Measurements from ENCODE around the gene CALML4. TPM values are rescaled to one million over a fixed set of nuclear protein-coding genes. Genes with fewer than 3 reads are reported as not detected.
A peak's percentile ranks its signal among the peaks of the same experiment; 100 is the strongest.

Gene CALML4
- total RNA-seq, 2 experiments from 2014 or later, result 6.9 to 7.3 TPM

DNA sequence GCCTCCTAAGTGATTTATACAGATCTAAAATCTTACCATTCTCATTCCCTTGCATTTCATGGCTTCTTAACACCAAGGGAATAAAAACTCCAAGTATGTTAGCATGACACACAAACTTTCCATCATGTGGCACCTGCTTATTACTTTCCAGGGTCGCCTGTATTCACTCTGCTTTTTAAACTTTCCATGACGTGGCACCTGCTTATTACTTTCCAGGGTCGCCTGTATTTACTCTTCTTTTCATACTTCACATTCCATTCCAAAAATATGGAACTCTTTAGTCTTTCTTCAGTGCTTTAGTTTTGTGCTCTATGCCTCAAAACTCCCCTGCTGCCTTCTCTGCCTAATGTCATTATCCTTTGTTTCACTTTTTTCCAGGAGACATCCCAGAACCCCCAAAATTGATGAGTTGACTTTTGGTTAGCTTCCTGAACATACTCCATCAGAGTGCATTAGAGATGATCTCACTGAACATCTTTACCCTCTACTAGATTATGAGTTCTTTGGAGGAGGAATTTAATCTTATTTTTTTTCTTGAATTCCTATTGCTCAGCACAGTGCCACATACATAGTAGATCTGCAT lies 47.0 kb downstream of the CALML4 start:
- ChIA-PET CTCF (no interaction called here), POLR2A (no interaction called here)
- DNase-seq, result no peak

DNA sequence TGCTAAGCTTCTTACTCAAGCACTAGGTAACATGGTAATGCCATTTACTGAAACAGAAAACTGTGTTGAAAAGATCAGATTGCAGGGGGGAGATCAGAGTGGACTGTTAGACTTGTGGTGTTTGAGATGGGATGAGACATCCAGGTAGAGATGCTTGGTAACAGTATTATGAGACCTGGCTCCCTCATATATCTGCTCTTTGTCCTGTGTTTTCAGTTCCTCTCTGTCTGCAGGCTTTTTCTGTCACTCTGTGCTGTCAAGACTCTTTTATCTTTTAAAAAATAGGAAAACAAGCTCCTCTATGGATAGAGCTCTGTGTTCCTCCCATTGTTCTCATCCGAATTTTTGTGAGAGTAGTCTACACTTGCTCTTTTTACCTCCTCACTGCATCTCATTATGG lies 48.1 kb downstream of the CALML4 start:
- Mint-ChIP-seq H3K27me3 (no peaks in the 10 kb centered on the region), H3K9me3 (no peaks in the 10 kb centered on the region), H3K27ac (no peak overlapping the region), H3K4me3 (no peak overlapping the region), H3K4me1 (ENCODE audit: low read depth) (peaks cover 4% of the 10 kb centered on the region), H3K36me3 (ENCODE audit: low read depth) (peaks cover 33% of the 10 kb centered on the region)
- ATAC-seq, result no peak
- intact Hi-C loops (cut with micrococcal nuclease), result no loop called here
- ChIA-PET POLR2A (interaction anchor here (0.6 kb wide), 1 partner anchor 40 kb away, joined by 3 read pairs; no protein-coding TSS in a partner anchor), CTCF (interaction anchor here (1.3 to 4.1 kb wide), 3 partner anchors 10 to 294 kb away, joined by 4 to 25 read pairs (median 6); no protein-coding TSS in a partner anchor)
- TF ChIP-seq, protein P1, sequence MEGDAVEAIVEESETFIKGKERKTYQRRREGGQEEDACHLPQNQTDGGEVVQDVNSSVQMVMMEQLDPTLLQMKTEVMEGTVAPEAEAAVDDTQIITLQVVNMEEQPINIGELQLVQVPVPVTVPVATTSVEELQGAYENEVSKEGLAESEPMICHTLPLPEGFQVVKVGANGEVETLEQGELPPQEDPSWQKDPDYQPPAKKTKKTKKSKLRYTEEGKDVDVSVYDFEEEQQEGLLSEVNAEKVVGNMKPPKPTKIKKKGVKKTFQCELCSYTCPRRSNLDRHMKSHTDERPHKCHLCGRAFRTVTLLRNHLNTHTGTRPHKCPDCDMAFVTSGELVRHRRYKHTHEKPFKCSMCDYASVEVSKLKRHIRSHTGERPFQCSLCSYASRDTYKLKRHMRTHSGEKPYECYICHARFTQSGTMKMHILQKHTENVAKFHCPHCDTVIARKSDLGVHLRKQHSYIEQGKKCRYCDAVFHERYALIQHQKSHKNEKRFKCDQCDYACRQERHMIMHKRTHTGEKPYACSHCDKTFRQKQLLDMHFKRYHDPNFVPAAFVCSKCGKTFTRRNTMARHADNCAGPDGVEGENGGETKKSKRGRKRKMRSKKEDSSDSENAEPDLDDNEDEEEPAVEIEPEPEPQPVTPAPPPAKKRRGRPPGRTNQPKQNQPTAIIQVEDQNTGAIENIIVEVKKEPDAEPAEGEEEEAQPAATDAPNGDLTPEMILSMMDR (IDR thresholded peaks at IDR 0.05), result no peak
- DNase-seq, result no peak

More for the DNA sequence above, 47.0 kb downstream of the CALML4 start:
- intact Hi-C loops (cut with micrococcal nuclease), result no loop called here
- no peaks in the 10 kb centered on the region for H3K27me3 Mint-ChIP-seq
- no peaks in the 10 kb centered on the region for H3K4me1 Mint-ChIP-seq (ENCODE audit: low read depth)
- no peak for ATAC-seq
- TF ChIP-seq, protein P1 (IDR thresholded peaks at IDR 0.05), result no peak
- no peaks in the 10 kb centered on the region for H3K9me3 Mint-ChIP-seq
- H3K27ac Mint-ChIP-seq, result no peak overlapping the region
- H3K4me3 Mint-ChIP-seq, result no peak overlapping the region
- H3K36me3 Mint-ChIP-seq (ENCODE audit: low read depth), result peaks cover 31% of the 10 kb centered on the region

DNA sequence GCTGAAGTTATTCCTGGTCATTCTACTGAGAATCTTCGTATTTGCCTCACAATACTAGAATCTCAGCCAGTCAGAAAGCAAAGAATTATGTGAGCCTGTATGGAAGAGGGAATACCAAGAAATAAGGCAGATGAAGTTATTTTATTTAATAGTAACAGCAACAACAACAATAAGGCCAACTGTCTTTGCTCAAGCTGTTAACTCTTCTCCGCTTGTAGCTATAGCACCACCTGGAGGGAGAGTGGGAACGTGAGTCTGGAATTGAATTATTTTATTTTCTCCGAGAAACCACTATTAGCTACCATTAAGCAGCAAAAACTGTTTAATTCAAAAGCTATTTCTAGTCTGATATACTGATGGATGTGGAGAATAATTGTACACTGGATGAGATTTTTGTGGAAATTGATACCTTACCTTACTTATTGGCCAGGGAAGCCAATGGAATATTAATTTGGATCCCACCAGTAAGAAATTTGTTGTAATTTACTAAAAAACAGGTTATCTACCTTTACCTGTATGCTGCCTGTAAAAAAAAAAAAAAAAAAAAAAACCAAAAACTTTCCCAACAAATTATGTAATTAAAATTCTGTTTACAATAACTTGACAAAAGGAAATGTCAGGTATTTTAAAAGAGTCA lies 50.1 kb downstream of the CALML4 start:
- Mint-ChIP-seq H3K4me3 (no peak overlapping the region), H3K27me3 (no peaks in the 10 kb centered on the region), H3K4me1 (ENCODE audit: low read depth) (peaks cover 4% of the 10 kb centered on the region), H3K27ac (no peak overlapping the region), H3K36me3 (ENCODE audit: low read depth) (peaks cover 20% of the 10 kb centered on the region), H3K9me3 (no peaks in the 10 kb centered on the region)
- intact Hi-C loops (cut with micrococcal nuclease), result loop anchor here (2.0 kb wide), 1 partner anchor 292 kb away; no protein-coding TSS in a partner anchor
- ChIA-PET POLR2A (no interaction called here), CTCF (interaction anchor here (0.7 to 4.1 kb wide), 10 partner anchors 11 to 294 kb away, joined by 3 to 30 read pairs (median 4); no protein-coding TSS in a partner anchor)
- DNase-seq, result peak; percentile 36
- TF ChIP-seq, protein P1 (IDR thresholded peaks at IDR 0.05), result peak; percentile 60
- ATAC-seq, result no peak

DNA sequence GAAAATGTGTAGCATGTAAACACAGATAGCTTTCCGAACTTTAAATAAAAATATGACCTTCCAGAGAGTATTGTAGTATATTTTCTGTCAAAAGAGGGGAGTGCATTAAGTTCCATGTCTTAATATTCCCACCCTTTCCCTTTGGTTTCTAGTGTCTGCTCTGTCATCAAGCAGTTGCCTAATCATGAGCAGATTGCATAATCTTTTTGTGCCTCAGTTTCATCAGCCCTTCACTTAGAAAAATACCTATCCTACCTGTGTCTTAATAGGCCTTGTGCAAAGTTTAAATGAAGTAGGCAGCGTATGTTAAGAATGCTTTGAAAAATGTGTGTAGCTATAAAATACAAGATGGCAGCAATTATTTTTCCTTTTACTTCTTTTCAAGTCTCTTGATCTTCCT lies 52.8 kb downstream of the CALML4 start:
- ChIA-PET CTCF (interaction anchor here (1.0 to 3.9 kb wide), 3 partner anchors 26 to 289 kb away, joined by 3 to 30 read pairs (median 3); no protein-coding TSS in a partner anchor), POLR2A (no interaction called here)
- Mint-ChIP-seq H3K4me1 (ENCODE audit: low read depth) (peaks cover 15% of the 10 kb centered on the region), H3K27me3 (no peaks in the 10 kb centered on the region), H3K36me3 (ENCODE audit: low read depth) (peaks cover 24% of the 10 kb centered on the region), H3K27ac (no peak overlapping the region), H3K4me3 (no peak overlapping the region), H3K9me3 (no peaks in the 10 kb centered on the region)
- ATAC-seq, result no peak
- no peak for DNase-seq
- intact Hi-C loops (cut with micrococcal nuclease), result no loop called here
- TF ChIP-seq, protein P1 (IDR thresholded peaks at IDR 0.05), result no peak

DNA sequence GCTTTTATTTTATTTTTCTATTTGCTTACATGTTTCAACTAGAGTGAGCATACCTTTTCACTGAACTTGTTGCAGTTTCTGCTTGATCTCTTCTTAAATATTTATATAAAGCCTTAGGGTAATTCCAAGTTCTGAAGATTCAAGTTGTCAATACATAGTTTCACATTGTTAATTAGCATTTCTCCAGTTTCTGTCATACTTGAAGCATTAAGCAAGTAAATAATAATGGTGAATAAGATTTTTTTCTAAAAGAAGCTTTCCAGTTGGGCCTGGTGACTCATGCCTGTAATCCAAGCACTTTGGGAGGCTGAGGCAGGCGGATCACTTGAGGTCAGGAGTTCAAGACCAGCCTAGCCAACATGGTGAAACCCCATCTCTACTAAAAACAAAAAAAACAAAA lies 53.9 kb downstream of the CALML4 start:
- no peaks in the 10 kb centered on the region for H3K9me3 Mint-ChIP-seq
- intact Hi-C loops (cut with micrococcal nuclease), result no loop called here
- ChIA-PET POLR2A (no interaction called here), CTCF (no interaction called here)
- H3K36me3 Mint-ChIP-seq (ENCODE audit: low read depth), result peaks cover 26% of the 10 kb centered on the region
- no peak overlapping the region for H3K27ac Mint-ChIP-seq
- TF ChIP-seq, protein P1 (IDR thresholded peaks at IDR 0.05), result no peak
- H3K4me1 Mint-ChIP-seq (ENCODE audit: low read depth), result peaks cover 15% of the 10 kb centered on the region
- H3K27me3 Mint-ChIP-seq, result no peaks in the 10 kb centered on the region
- no peak overlapping the region for H3K4me3 Mint-ChIP-seq
- ATAC-seq, result no peak
- DNase-seq, result no peak

Data from activated CD8-positive, alpha-beta T cell treated with anti-CD3 and anti-CD28 coated beads for 36 hours (primary cell).